ENCODE data around the gene ARFIP2. TPM values are rescaled to one million over a fixed set of nuclear protein-coding genes. Genes with fewer than 3 reads are reported as not detected.

ARFIP2 gene
- total RNA-seq, 1 experiment from 2014 or later = 55.1 TPM

DNA sequence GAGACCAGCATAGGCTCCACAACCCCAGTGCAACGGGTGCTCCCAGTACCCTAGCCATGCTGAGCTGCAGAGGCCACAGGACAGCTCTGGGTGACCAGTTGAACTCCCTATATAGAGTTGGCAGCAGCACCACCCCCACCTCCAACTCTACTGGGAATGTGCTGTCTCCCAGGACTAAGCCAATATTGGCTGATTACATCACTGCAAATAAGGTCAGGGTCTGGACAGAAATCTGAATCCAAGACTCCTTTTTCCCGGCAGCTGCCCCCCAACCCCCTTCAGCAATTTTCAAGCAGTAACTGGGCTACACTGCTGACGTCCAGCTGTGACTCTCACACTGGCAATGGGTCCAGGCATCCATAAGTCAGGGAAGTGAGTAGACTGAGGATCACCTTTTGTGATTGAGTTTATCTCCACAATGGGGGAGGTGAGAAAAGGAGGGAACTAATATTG is 40.2 kb downstream of the ARFIP2 start, which contains the start of gene HPX:
Gene HPX (minus strand): TSS at position 82 of the 453 bp plus-strand sequence. CDS start 24 bp downstream, at position 58.
- no peaks in the 10 kb centered on the region for H3K9me3 ChIP-seq (ENCODE audit: control insufficient read depth, low read depth, low read length)
- H4K8ac ChIP-seq (replicated peaks; ENCODE audit: insufficient read length, low read depth, low read length) = no peak within 1 kb of the TSS
- H3K18ac ChIP-seq (ENCODE audit: insufficient read length, low read depth, low read length) = no peak within 1 kb of the TSS
- Mint-ChIP-seq H3K27me3 (ENCODE audit: low read depth) (no peaks in the 10 kb centered on the region), H3K4me1 (peaks cover 0 to 3% of the 10 kb centered on the region in 2 experiments; a peak in 1 of 4 replicates), H3K27ac (peak within 1 kb of the TSS in 1 of 3 experiments; percentile 27; a peak in 1 of 7 replicates), H3K4me3 (no peak within 1 kb of the TSS), H3K9me3 (no peaks in the 10 kb centered on the region), H3K36me3 (ENCODE audit: insufficient read depth in 1 of 3, low read depth in 3 of 3) (no peaks in the 10 kb centered on the region)
- no peak within 1 kb of the TSS for H3K9ac ChIP-seq (ENCODE audit: extremely low read depth, insufficient read length, low read length)
- H4K20me1 ChIP-seq (ENCODE audit: control insufficient read depth, insufficient read depth, insufficient read length) = no peaks in the 10 kb centered on the region
- H2BK5ac ChIP-seq (ENCODE audit: insufficient read length, low read length) = no peak within 1 kb of the TSS
- no peak for DNase-seq
- H3K27me3 ChIP-seq (ENCODE audit: insufficient read depth, low read length) = no peaks in the 10 kb centered on the region
- H3K79me1 ChIP-seq (ENCODE audit: insufficient read depth, low read depth, low read length, poor library complexity, severe bottlenecking) = no peaks in the 10 kb centered on the region
- no peak within 1 kb of the TSS for H3K4ac ChIP-seq (ENCODE audit: low read depth, low read length)
- no peak within 1 kb of the TSS for H2AFZ ChIP-seq (ENCODE audit: low read length)
- no peak within 1 kb of the TSS for H2AK5ac ChIP-seq (ENCODE audit: insufficient read length, low read length)
- H3K79me2 ChIP-seq (ENCODE audit: insufficient read depth, low read length) = no peaks in the 10 kb centered on the region
- H2BK20ac ChIP-seq (ENCODE audit: low read depth, low read length, poor library complexity, severe bottlenecking) = no peak within 1 kb of the TSS
- WGBS (ENCODE audit: extremely low coverage, insufficient read length, low lambda C conversion rate) = no CpG with 5 or more reads among the region's 3 CpGs
- no peak within 1 kb of the TSS for H3K4me2 ChIP-seq (ENCODE audit: insufficient read depth, insufficient read length, low read length)
- no peaks in the 10 kb centered on the region for H3K4me1 ChIP-seq (ENCODE audit: insufficient read depth, low read length)
- TF ChIP-seq, protein P1, sequence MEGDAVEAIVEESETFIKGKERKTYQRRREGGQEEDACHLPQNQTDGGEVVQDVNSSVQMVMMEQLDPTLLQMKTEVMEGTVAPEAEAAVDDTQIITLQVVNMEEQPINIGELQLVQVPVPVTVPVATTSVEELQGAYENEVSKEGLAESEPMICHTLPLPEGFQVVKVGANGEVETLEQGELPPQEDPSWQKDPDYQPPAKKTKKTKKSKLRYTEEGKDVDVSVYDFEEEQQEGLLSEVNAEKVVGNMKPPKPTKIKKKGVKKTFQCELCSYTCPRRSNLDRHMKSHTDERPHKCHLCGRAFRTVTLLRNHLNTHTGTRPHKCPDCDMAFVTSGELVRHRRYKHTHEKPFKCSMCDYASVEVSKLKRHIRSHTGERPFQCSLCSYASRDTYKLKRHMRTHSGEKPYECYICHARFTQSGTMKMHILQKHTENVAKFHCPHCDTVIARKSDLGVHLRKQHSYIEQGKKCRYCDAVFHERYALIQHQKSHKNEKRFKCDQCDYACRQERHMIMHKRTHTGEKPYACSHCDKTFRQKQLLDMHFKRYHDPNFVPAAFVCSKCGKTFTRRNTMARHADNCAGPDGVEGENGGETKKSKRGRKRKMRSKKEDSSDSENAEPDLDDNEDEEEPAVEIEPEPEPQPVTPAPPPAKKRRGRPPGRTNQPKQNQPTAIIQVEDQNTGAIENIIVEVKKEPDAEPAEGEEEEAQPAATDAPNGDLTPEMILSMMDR (conservative IDR thresholded peaks at IDR 0.05) = no peak
- no peak within 1 kb of the TSS for H2BK12ac ChIP-seq (ENCODE audit: insufficient read length, low read depth, low read length)
- H3K56ac ChIP-seq (ENCODE audit: insufficient read length, low read depth, low read length) = no peak within 1 kb of the TSS
- no peak within 1 kb of the TSS for H2BK15ac ChIP-seq (ENCODE audit: low read depth, low read length)
- no peak within 1 kb of the TSS for H3K23ac ChIP-seq (ENCODE audit: insufficient read length, low read depth, low read length)
- H4K5ac ChIP-seq (ENCODE audit: insufficient read length, low read depth, low read length) = no peak within 1 kb of the TSS
- H3K23me2 ChIP-seq (ENCODE audit: insufficient read length, low read depth, low read length, poor library complexity, severe bottlenecking) = no peaks in the 10 kb centered on the region
- no peak within 1 kb of the TSS for H2BK120ac ChIP-seq (ENCODE audit: low read depth, low read length, poor library complexity, severe bottlenecking)
- H3K14ac ChIP-seq (ENCODE audit: insufficient read depth, low read length) = no peak within 1 kb of the TSS
- no peak within 1 kb of the TSS for H3K27ac ChIP-seq (ENCODE audit: insufficient read length, low read depth, low read length)
- H4K91ac ChIP-seq (ENCODE audit: insufficient read length, low read depth, low read length) = no peak within 1 kb of the TSS
- no peak within 1 kb of the TSS for H3T11ph ChIP-seq (ENCODE audit: low read length)

Measured in H9 (cell line).